Epidermal melanocyte (primary cell): ENCODE data around the gene GREB1L.
"Not testable (repeated sequence)": the region's sequence is repeated elsewhere in the genome, so short reads cannot be mapped to it uniquely, and the experiment has no call there.

Source experiments
- DNase-seq: peaks from one replicate; pipeline ENCODE4 v3.0.0; 2011; ENCODE audit warnings: low spot score; ENCODE audit not compliant: insufficient read length

The GREB1L gene

GRCh38 chr18:21363348-21363747 is 121.3 kb downstream of the GREB1L start:
- DNase-seq: no peak

GRCh38 chr18:21364471-21364870 is 122.4 kb downstream of the GREB1L start:
- no peak for DNase-seq

- no peak for DNase-seq
Observed at GRCh38 chr18:21366896-21367295, 124.9 kb downstream of the GREB1L start.

- no peak for DNase-seq
Observed at GRCh38 chr18:21369146-21369545, 127.1 kb downstream of the GREB1L start.

GRCh38 chr18:21369597-21369996 is 127.6 kb downstream of the GREB1L start:
- not testable (repeated sequence) for DNase-seq

GRCh38 chr18:21383031-21383430 is 141.0 kb downstream of the GREB1L start:
- no peak for DNase-seq

- no peak for DNase-seq
Observed at GRCh38 chr18:21386523-21387240, 144.7 kb downstream of the GREB1L start.

- no peak for DNase-seq
Observed at GRCh38 chr18:21387886-21388285, 145.9 kb downstream of the GREB1L start.

- DNase-seq: no peak
Observed at GRCh38 chr18:21389283-21389682, 147.3 kb downstream of the GREB1L start.

- DNase-seq: no peak
Observed at GRCh38 chr18:21389903-21390302, 147.9 kb downstream of the GREB1L start.

GRCh38 chr18:21391074-21391673 is 149.1 kb downstream of the GREB1L start:
- DNase-seq: no peak

GRCh38 chr18:21393986-21394385 is 152.0 kb downstream of the GREB1L start:
- no peak for DNase-seq

- no peak for DNase-seq
Observed at GRCh38 chr18:21398121-21398520, 156.1 kb downstream of the GREB1L start.

- no peak for DNase-seq
Observed at GRCh38 chr18:21402272-21402671, 160.2 kb downstream of the GREB1L start.

GRCh38 chr18:21404426-21404825 is 162.4 kb downstream of the GREB1L start:
- DNase-seq: no peak

GRCh38 chr18:21406116-21406515 is 164.1 kb downstream of the GREB1L start:
- DNase-seq: no peak

- DNase-seq: no peak
Observed at GRCh38 chr18:21408681-21409080, 166.6 kb downstream of the GREB1L start.

GRCh38 chr18:21433436-21433835 is 191.4 kb downstream of the GREB1L start:
- DNase-seq: no peak

GRCh38 chr18:21439431-21439846 is 197.4 kb downstream of the GREB1L start:
- DNase-seq: no peak

GRCh38 chr18:21441670-21442069 is 199.6 kb downstream of the GREB1L start:
- DNase-seq: no peak

- no peak for DNase-seq
Observed at GRCh38 chr18:21443776-21444464, 201.9 kb downstream of the GREB1L start.

GRCh38 chr18:21444465-21445212 is 202.6 kb downstream of the GREB1L start:
- no peak for DNase-seq
